ENCODE data around the gene TM6SF1.

DNA sequence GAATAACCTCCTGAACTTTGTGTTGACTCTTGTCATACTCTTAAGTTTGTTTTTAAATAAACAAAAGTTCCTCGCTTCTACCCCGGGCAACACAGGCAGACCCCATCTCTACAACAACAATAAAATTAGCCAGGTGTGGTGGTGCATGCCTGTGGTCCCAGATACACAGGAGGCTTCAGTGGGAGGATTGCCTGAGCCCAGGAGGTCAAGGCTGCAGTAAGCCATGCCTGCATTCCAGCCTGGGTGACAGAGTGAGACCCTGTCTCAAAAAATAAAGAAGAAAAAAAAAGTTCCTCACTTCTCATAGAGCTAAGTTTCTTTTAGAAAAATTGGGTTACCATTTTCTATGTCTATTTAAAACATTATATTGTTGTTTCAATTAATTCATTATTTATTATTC, 70.9 kb downstream of the TM6SF1 start:
- TF ChIP-seq CTCF (conservative IDR thresholded peaks at IDR 0.05; ENCODE audit: low read depth, low read length) (no peak), MAZ (IDR thresholded peaks at IDR 0.05; ENCODE audit: borderline replicate concordance, low read depth, low read length) (no peak), RFX5 (IDR thresholded peaks at IDR 0.05; ENCODE audit: low read depth, low read length) (no peak)
